AML-193 (cell line): Measurements from ENCODE around the gene ZNF677.
"Not testable (repeated sequence)": the region's sequence is repeated elsewhere in the genome, so short reads cannot be mapped to it uniquely, and the experiment has no call there.

Source experiments
- DNase-seq, 2 experiments: peaks; one replicate each; lab custom pipeline; 2025; lab: John Stamatoyannopoulos, UW

ZNF677 gene

DNA sequence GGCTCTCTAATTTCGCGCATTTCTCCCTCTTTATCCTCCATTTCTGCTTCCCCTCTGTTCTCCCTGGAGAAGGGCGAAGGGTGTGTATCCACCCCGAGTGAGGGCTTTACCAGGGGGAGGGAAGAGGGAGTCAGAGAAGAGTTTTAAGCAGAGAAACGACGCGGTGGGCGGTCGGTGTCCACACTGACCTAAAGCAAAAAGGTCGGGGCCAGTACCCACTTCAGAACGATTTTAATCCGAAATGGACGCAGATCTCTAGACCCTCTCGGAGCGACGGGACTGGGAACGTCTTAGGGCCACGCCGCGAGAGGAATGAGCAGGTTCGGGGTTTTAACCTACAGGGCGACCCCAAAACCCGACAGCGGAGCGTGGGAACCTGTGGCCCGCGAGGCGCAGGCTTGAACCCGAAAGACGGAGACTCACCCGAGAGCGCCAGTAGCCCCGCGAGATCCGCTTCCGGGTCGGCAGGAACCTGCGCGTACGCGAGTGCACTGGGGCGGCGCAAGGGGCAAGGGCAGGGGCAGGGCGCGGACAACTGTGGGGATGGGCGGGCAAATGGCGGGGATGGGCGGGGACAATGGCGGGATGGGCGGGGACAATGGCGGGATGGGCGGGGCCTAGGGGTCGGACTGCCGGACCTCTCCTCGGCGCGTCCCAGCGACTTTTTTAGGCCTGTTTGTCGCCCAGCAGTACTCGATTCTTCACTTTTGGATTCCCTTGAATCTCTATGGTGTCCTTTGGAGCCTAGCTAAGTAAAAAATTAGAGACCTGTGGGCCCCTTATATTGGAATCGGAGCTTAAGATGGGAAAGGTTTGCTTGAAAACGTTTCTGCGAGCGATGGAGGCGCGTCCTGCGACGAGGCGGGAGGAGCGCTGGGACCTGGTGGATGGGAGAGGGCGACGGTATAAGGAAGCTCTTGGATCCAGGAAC lies at the start of gene ZNF677:
Gene ZNF677, minus strand, starts transcription at position 463 of the 931 bp plus-strand sequence. CDS start 3,323 bp downstream, outside the sequence.
- DNase-seq, result no peak

DNA sequence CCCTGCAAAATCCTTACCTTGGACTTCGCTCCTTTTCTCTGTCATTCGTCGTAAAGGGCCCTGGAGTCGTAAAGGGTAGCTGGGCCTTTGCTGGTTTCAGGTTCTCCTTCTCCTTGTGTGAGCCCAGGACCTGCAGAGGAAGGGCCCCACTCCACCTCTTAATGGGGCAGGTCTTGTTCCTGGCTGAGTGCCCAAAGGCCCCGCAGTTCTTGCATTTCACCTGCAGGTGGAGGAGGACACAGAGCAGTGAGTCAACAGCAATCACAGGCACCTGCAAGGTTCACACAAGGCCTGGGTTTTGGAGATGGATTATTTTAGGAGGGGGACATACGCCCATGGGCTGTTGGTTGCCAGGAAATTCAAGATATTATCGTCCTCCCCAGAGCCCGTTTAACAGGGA lies 46.7 kb upstream of the ZNF677 start:
- DNase-seq, result not testable (repeated sequence)

DNA sequence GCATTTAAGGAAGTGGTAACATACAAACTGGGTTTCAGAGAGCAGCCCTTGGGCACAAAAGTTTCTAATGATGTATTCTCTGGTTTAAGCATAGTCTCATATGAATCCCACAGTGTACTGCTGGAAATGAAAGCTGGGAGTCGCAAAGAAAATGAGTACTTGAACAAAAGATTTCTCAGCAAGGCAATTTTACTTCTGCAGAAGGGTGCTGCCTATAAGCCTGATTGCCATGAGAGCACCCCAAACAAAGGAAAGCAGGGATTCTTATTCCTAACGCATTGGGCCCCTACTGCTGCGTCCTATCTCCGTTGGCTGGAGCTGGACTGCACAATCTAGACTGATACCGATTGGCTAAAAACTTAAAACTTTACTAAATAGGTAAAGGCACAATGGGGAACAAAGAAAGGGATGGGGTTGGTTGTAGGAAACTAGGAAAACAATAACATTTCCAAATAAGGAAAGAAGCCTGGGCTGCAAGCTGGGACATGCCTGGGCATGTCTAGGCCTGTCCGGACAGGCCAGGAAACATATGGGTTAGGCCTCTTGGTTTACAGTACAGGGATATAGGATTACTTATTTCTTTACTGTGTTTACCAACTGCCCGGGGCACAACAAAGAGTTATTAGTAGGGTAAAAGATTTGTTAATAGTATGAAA lies 40.2 kb upstream of the ZNF677 start:
- no peak for DNase-seq

DNA sequence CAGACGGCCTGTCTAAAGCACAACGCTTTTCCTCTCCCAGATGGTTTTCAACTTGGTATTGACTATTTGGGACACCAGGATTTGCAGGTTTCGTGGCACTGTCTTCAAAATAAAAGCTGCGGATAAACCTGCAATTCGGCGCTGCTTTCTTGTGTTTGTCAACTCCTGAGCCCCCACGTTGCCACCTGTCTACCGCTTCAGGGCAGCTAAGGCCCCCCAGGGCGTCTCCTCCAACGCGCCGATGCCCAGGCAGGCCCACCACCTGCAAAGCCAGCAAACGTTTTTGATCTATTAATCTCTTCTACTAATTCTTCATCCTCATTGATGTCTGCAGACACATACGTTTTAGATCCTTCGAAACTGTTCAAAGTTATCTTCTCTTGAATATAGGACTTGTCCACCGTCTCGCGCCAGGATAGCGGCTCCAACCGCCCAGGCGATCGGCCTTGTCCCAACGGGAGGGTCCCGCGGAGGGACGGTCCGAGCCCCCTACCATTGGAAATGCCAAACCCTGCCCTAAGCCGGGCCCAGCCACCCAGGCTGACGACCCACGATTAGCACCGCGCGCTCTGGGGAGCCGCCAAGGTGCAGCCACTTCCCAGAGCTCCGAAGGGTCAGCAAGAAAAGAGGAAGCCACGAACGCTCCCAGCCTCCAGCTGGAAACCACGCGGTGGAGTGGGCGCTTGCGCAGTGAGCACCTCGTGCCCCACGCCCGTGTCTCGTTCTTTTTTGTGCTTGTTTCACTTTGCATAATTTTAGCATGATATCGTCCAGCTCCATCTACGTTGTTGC lies 36.3 kb upstream of the ZNF677 start:
- no peak for DNase-seq

DNA sequence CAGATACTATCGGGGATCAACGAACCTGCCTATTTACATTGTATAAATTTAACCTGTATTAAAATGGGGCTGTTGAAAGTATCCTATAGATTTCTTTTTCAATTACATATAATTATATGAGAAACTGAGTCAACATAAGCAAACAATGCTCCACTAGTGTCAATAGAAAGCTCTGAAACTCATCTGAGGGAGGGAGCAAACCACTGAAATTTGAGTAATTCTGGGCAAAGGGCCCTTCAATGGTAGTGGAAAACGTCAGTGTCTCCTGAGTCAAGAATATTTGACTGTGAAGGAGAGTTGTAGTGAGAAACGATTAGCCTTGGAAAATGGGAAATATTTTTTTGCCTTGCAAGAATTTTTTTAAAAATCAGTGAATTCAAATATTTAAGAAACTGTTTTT lies 30.4 kb upstream of the ZNF677 start:
- no peak for DNase-seq

DNA sequence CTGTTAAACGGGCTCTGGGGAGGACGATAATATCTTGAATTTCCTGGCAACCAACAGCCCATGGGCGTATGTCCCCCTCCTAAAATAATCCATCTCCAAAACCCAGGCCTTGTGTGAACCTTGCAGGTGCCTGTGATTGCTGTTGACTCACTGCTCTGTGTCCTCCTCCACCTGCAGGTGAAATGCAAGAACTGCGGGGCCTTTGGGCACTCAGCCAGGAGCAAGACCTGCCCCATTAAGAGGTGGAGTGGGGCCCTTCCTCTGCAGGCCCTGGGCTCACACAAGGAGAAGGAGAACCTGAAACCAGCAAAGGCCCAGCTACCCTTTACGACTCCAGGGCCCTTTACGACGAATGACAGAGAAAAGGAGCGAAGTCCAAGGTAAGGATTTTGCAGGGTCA lies 27.3 kb upstream of the ZNF677 start:
- not testable (repeated sequence) for DNase-seq

DNA sequence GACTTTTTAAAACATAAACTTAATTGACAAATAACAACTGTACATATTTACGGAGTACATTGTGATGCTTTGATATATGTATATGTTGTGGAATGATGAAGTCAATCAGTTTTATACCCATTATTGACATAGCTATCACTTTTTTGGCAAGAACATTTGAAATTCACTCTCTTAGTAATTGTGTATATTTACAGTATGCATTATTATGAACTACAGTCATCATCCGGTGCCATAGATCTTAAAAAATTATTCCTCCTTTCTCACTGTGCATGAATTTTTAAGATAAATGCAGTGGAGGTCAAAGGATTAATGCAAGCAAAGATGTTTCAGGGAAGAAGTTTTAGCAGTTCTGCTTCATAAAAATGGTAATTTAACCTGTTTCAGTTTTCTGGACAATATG lies 20.8 kb upstream of the ZNF677 start:
- DNase-seq, result no peak

DNA sequence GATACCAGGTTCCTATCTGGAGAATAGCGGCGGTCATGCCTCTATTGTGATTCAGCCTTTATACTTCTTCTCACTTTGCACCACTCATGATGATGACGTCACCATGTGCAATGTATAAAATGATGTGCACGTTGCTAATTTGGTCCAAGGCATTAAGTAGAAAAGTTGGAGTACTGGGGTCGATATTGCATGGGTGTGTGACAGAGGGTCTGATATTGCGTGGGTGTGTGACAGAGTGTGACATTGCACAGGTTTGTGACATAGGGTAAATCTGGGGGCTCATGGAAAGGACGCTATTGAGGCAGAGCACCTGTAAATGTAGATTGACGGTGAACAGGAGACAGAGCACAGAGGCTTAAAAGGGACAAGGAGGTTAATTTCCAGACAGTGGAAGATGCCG lies 17.4 kb upstream of the ZNF677 start:
- no peak for DNase-seq

DNA sequence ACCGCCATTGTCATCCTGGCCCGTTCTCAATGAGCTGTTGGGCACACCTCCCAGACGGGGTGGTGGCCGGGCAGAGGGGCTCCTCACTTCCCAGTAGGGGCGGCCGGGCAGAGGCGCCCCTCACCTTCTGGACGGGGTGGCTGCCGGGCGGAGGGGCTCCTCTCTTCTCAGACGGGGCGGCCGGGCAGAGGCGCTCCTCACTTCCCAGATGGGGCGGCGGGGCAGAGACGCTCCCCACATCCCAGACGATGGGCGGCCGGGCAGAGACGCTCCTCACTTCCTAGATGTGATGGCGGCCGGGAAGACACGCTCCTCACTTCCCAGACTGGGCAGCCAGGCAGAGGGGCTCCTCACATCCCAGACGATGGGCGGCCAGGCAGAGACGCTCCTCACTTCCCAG lies 15.2 kb upstream of the ZNF677 start:
- DNase-seq, result not testable (repeated sequence)

DNA sequence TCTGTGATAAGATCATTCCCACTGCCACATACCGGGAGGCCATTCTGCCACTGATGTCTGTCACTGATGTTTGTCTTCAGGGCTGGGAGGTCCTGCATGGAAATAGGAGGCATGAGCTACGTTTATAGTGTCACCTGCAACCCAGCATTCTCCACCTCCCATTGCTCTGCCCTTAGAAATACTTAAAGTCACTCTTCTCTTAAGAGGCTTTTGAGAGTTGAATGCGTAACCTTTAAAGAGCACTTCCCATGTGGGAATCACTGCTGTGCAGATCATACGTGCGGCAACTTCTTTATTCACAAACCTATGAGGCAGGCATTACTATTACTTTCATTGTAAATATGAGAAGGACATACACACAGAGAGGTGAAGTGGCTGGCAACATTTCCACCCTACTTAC lies 12.9 kb upstream of the ZNF677 start, which contains the start of gene VN1R4:
Gene VN1R4, minus strand, starts transcription at position 101 of the 400 bp plus-strand sequence. Its CDS starts 58 bp downstream, at position 43.
- not testable (repeated sequence) for DNase-seq

DNA sequence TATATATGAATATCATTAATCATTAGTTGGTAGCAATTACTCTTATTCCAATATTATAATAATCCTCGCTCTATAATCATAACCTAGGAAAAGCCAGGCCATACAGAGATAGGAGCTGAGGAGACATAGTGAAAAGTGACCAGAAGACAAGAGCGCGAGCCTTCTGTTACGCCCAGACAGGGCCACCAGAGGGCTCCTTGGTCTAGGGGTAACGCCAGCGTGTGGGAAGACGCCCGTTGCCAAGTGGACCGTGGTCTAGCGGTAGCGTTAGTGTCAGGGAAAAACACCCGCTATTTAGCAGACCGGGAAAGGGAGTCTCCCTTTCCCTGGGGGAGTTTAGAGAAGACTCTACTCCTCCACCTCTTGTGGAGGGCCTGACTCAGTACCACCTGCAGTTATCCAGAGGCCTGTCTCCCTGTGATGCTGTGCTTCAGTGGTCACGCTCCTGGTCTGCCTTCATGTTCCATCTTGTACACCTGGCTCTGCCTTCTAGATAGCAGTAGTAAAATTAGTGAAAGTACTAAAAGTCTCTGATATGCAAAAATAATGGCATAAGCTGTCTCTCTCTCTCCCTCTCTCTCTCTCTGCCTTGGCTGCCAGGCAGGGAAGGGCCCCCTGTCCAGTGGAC lies 3.2 kb upstream of the ZNF677 start, which contains the start of gene VN1R2:
Gene VN1R2, plus strand, starts transcription at position 578 of the 628 bp plus-strand sequence. CDS start 84 bp downstream, outside the sequence.
- not testable (repeated sequence) for DNase-seq

DNA sequence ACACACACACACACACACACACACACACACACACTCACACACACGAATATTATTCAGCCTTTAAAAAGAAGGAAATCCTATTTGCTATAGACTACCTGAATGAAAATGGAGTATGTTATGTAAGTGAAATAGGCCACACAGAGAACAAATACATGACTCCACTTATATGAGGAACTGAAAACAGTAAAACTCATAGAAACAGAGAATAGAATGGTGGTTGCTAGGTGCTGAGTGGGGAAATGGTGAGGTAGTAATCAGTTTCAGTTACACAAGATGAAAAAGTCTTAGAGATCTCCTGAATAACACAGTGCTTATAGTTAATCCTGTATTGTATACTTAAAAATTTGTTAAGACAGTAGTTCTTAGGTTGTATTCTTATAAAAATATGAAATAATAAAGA lies 8.2 kb downstream of the ZNF677 start:
- DNase-seq, result no peak

DNA sequence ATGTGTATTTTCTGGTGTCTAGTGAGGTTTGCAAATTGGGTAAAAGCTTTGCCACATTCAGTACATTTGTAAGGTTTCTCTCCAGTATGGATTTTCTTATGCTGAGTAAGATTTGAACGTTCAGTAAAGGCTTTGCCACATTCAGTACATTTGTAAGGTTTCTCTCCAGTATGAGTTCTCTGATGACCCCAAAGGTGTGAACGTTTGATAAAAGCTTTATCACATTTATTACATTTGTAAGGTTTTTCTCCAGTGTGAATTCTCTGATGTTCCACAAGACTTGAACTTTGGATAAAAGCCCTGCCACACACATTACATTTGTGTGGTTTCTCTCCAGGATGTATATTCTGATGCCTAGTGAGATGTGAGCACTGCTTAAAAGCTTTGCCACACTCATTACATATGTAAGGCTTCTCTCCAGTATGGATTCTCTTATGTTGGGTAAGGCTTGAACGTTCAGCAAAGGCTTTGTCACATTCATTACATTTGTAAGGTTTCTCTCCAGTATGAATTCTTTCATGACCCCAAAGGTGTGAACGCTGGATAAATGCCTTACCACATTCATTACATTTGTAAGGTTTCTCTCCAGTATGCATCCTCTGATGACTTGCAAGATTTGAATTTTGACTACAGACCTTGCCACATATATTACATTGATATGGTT lies 17.4 kb downstream of the ZNF677 start:
- DNase-seq, result no peak

DNA sequence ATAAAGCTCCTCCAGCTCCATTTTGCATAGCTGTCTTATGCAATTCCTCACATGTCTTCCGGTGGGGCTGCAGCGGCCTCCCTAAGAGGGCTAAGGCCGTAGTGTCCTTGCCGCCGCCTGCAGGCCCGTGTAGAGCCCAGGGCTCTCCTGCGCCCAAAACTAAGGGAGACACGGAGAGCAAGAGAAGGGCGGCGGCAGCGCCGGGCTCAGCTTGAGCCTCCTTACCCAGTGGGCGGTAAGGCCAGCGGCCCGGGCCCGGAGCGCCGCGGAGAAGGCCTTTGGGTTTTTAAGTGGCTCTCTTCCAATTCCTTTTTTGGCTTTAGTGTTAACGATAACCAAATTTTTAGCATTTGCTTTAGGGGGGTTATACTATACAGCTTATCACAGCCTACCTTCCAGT lies 30.1 kb downstream of the ZNF677 start:
- no peak for DNase-seq

DNA sequence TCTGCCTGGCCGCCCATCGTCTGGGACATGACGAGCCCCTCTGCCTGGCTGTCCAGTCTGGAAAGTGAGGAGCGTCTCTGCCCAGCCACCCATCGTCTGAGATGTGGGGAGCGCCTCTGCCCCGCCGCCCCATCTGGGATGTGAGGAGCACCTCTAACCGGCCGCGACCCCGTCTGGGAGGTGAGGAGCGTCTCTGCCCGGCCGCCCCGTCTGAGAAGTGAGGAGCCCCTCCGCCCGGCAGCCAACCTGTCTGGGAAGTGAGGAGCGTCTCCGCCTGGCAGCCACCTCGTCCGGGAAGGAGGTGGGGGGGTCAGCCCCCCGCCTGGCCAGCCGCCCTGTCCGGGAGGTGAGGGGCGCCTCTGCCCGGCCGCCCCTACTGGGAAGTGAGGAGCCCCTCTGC lies 32.0 kb downstream of the ZNF677 start:
- not testable (repeated sequence) for DNase-seq

DNA sequence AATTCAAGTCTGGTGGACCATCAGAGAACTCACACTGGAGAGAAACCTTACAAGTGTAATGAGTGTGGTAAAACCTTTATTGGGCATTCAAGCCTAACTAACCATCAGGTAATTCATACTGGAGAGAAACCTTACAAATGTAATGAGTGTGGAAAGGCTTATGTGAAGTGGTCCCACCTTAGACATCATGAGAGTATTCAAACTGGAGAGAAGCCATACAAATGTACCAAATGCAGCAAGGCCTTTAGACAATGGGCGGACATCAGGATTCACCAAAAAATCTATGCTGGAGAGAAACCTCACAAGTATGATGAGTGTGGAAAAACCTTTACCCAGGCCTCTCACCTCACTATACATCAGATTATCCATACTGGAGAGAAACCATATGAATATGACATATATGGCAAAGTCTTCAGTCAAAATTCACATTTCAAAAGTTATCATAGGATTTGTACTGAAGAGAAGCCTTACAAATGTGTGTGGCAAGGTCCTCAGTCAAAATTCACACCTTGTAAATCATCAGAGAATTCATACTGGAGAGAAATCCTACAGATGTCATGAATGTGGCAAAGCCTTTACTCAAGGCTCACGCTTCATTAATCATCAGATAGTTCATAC lies 41.9 kb downstream of the ZNF677 start:
- DNase-seq, result no peak

DNA sequence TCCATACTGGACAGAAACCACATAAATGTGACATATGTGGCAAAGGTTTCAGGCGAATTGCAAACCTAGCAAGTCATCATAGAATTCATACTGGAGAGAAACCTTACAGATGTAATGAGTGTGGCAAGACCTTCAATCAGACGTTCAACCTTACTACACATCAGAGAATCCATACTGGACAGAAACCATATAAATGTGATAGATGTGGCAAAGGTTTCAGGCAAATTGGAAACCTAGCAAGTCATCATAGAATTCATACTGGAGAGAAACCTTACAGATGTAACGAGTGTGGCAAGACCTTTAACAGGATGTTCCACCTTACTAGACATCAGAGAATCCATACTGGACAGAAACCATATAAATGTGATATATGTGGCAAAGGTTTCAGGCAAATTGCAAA lies 43.1 kb downstream of the ZNF677 start:
- DNase-seq, result not testable (repeated sequence)

DNA sequence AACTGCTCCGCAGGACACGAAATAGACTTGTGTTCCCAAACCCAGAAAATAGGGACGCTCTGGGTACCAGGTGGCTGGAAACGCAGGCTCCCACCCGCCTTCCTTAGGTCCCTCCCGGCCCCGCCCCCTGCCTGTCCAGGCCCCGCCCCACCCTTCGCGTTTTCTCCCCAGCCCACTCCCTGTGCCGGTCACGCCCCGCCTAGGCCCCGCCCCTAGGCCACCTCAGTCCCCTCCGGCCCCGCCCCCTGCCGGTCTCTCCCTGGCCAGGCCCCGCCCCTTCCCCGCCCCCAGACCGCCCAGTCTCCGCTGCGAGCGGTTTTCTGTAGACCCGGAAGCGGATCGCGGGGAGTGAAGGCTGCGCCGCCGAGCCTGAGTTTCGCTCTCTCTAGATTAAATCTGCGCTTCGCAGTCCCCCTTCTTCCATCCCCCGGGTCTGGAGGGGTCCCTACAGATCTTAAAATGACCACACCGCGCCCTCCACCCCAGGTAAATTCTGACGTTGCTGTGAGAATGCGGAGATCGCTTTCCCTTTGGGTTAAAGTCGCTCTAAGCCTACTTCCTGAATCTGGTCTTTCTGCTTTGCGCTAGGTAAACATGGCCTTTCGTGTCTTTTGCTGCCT lies 57.8 kb downstream of the ZNF677 start:
- DNase-seq, result peak; percentile 83 to 86

DNA sequence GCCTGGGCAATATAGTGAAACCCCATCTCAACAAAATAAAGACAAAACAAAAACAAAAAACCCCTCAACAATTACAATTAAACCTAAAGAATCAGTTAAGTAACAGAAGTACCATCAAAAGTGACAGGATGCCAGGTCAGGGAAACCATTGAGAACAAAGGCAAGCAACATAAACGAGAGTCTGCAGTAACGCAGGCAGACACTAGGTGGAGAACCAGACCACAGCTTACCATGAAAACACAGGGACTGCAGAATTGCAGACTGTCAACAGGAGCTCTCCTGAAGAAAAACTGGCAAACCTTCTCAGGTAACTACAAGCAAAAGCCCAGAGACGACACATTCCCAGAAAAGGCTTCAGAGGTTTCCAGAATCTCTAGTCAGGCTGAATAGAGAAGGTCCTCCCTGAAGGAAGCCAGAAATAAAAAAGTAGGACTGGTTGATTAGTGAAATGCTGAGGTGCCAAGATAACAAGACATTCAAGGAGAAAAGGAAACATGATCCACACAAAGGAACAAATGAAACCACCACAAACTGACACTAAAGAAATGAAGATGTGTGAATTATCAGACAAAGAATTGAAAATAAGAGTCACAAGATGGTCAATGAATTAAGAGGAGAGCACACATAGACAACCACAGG lies 59.3 kb downstream of the ZNF677 start:
- peak; percentile 73 to 83 for DNase-seq
